Pancreas (tissue), 10 donors: Measurements from ENCODE around the gene PRDM4. TPM values are rescaled to one million over a fixed set of nuclear protein-coding genes. Genes with fewer than 3 reads are reported as not detected.
"Not testable (repeated sequence)": the region's sequence is repeated elsewhere in the genome, so short reads cannot be mapped to it uniquely, and the experiment has no call there.

ENCODE experiments used
- ATAC-seq, 4 donors: fragments of 200-7000 bp; cut with Tn5 transposase; one replicate each; pipeline versions ENCODE4 v1.8.0 to v1.9.1; 2020; ENCODE audit warnings: mild to moderate bottlenecking in 4 of 4, moderate library complexity in 4 of 4
- DNase-seq, 6 donors: peaks; one replicate each; pipeline ENCODE4 v3.0.0-alpha.2; 2020
- FAIRE-seq: peaks from 2 replicates; lab custom pipeline; 2012; peaks lifted over from hg19 to GRCh38; lab: Jason Lieb, UNC
- H3K27ac ChIP-seq, 4 donors: fragments of 200-600 bp; sonication (generic); 1 replicate in 3 of 4; 2 replicates in 1 of 4; pipeline versions ENCODE4 v1.5.0 to v1.8.0; 2020
- H3K27me3 ChIP-seq, 4 donors: fragments of 200-600 bp; one replicate each; pipeline ENCODE4 v1.8.0; 2021
- H3K36me3 ChIP-seq, 3 donors: fragments of 200-600 bp; sonication (generic) in 1 of 3; one replicate each; pipeline versions ENCODE4 v1.5.0 to v1.8.0; 2020 to 2021
- H3K4me1 ChIP-seq, 3 donors: fragments of 200-600 bp; one replicate each; pipeline ENCODE4 v1.8.0; 2021
- H3K4me3 ChIP-seq, 4 donors: fragments of 200-600 bp; sonication (generic) in 2 of 4; one replicate each; pipeline versions ENCODE4 v1.5.0 to v1.8.0; 2020 to 2021
- H3K9me3 ChIP-seq, 4 donors: fragments of 200-600 bp; one replicate each; pipeline ENCODE4 v1.8.0; 2021
- WGBS, 2 donors: extraction: QIAGEN DNeasy Blood & Tissue Kit; methylation state at CpG; one replicate each; pipeline ENCODE4 v1.1.7; 2013; 5-methylcytosine and 5-hydroxymethylcytosine counted together
- intact Hi-C, 3 donors: fragments of 100-400 bp; cut with DNase I; formaldehyde crosslinking; loops; one replicate each; pipeline versions ENCODE4 v1.11.1 to v1.14.2; 2022
- polyA plus RNA-seq, 2 donors: library from polyadenylated mRNA; stranded (reverse); fragments of 200-250 nt; gene quantifications; one replicate each; pipeline ENCODE4 v1.2.3, GENCODE V29; 2013
- total RNA-seq, 6 donors: library from RNA; stranded (reverse); fragmentation: NEBNext Ultra II Directional in 4 of 6; extraction: Animal tissue kit (Norgen Biotek cat#: 25700) in 4 of 6; gene quantifications; one replicate each; pipeline versions ENCODE4 v1.2.1 to v1.2.4, GENCODE V29; 2021 to 2023
- TF ChIP-seq, protein P1 (sequence below), 4 donors: fragments of 200-600 bp; sonication (generic) in 3 of 4; IDR thresholded peaks; one replicate each; pipeline versions ENCODE4 v1.5.0 to v1.8.0; 2021; ENCODE audit warnings: antibody characterized with exemption in 4 of 4
- donor health status: healthy with polysubstance abuse.
- donor health status: DM: no; HTN: no; CAD: no; lungs with moderate emphysema.
- donor health status: DM: no; HTN: no; CAD: no.
- donor health status: control.
- donor health status: control.
- donor health status: Bipolar disorder and iron deficiency.
- donor health status: DM: yes; HTN: yes; CAD: no.
- donor health status: DM: no; HTN: no; CAD: no.
- donor health status: DM: no; HTN: no; CAD: no.
- donor health status: DM: yes; HTN: yes; CAD: no.

Gene PRDM4
- total and polyA plus RNA-seq, 8 donors = 7.0 to 17.8 (median 11.2) TPM

DNA sequence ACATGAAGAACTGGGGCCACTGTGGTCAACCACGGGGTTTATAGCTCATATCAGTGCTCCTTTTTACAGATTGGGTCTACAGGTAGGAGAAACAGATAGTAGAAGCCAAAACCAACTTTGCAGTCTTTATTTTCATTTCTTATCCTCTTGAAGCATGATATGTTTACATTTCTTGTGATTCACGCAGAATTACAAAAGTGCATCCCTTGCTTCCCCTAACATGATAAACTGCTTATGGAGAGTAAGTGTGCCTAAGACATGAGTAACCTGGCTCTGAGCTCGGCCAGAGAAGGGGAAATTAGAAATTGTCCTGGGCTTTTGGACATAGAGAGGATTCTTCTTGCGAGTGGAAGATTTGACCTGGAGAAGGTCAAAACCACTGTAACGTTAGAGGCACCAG lies 56.9 kb downstream of the PRDM4 start:
- no peaks in the 10 kb centered on the region for H3K27me3 ChIP-seq
- intact Hi-C loops = no loop called here
- no peaks in the 10 kb centered on the region for H3K4me1 ChIP-seq
- TF ChIP-seq, protein P1, sequence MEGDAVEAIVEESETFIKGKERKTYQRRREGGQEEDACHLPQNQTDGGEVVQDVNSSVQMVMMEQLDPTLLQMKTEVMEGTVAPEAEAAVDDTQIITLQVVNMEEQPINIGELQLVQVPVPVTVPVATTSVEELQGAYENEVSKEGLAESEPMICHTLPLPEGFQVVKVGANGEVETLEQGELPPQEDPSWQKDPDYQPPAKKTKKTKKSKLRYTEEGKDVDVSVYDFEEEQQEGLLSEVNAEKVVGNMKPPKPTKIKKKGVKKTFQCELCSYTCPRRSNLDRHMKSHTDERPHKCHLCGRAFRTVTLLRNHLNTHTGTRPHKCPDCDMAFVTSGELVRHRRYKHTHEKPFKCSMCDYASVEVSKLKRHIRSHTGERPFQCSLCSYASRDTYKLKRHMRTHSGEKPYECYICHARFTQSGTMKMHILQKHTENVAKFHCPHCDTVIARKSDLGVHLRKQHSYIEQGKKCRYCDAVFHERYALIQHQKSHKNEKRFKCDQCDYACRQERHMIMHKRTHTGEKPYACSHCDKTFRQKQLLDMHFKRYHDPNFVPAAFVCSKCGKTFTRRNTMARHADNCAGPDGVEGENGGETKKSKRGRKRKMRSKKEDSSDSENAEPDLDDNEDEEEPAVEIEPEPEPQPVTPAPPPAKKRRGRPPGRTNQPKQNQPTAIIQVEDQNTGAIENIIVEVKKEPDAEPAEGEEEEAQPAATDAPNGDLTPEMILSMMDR (IDR thresholded peaks at IDR 0.05) = no peak
- no peak overlapping the region for H3K4me3 ChIP-seq
- ATAC-seq = no peak
- WGBS, 2 donors = 72 to 77% methylated on average over 5 of the region's 5 CpGs
- no peak for FAIRE-seq
- H3K27ac ChIP-seq = no peak overlapping the region
- peaks cover under 1 to 41% (median 23%) of the 10 kb centered on the region in 3 donors for H3K36me3 ChIP-seq
- no peak for DNase-seq
- no peaks in the 10 kb centered on the region for H3K9me3 ChIP-seq

DNA sequence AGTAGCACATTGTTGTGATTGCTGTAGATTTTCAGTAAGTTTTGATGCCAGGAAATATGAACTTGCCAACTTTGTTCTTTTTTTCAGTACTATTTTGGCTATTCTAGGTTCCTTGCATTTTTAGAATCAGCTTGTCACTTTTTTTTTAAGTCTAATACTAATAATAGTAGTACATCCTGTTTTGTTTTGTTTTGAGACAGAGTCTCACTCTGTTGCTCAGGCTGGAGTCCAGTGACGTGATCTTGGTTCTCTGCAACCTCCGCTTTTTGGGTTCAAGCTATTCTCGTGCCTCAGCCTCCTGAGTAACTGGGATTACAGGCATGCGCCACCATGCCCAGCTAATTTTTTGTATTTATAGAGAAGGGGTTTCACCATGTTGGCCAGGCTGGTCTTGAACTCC lies 58.8 kb downstream of the PRDM4 start:
- WGBS, 2 donors = 93 to 100% methylated on average over 4 of the region's 4 CpGs
- Histone ChIP-seq H3K36me3 (peaks cover 11 to 53% (median 33%) of the 10 kb centered on the region in 3 donors), H3K27ac (no peak overlapping the region)

DNA sequence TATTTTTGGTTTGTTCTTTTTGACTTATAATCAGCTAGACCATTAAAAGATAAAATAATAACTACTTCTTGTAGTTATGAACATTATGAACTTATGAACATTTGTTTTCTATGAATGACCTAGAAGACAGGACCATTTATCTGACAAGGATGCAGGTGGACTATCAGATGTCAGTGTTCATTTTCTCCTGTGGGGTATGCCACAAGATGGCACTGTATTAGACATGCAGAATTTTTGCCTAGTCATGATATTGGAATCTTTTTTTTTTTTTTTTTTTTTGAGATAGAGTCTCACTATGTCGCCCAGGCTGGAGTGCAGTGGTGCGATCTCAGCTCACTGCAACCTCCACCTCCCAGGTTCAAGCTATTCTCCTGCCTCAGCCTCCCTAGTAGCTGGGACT lies 65.2 kb downstream of the PRDM4 start:
- ATAC-seq, FAIRE-seq, H3K9me3 ChIP-seq, H3K4me3 ChIP-seq, H3K4me1 ChIP-seq, intact Hi-C loops, H3K27ac ChIP-seq, DNase-seq, H3K27me3 ChIP-seq: not testable (repeated sequence)
- peaks cover 21 to 82% (median 46%) of the 10 kb centered on the region in 3 donors for H3K36me3 ChIP-seq
- 76 to 96% methylated on average over 2 of the region's 2 CpGs for WGBS, 2 donors

More for the DNA sequence above, 58.8 kb downstream of the PRDM4 start:
- no peak for DNase-seq
- no peaks in the 10 kb centered on the region for H3K9me3 ChIP-seq
- no peak overlapping the region for H3K4me3 ChIP-seq
- FAIRE-seq = no peak
- H3K4me1 ChIP-seq = no peaks in the 10 kb centered on the region
- TF ChIP-seq, protein P1 (IDR thresholded peaks at IDR 0.05) = no peak
- ATAC-seq = no peak
- intact Hi-C loops = no loop called here
- H3K27me3 ChIP-seq = no peaks in the 10 kb centered on the region

DNA sequence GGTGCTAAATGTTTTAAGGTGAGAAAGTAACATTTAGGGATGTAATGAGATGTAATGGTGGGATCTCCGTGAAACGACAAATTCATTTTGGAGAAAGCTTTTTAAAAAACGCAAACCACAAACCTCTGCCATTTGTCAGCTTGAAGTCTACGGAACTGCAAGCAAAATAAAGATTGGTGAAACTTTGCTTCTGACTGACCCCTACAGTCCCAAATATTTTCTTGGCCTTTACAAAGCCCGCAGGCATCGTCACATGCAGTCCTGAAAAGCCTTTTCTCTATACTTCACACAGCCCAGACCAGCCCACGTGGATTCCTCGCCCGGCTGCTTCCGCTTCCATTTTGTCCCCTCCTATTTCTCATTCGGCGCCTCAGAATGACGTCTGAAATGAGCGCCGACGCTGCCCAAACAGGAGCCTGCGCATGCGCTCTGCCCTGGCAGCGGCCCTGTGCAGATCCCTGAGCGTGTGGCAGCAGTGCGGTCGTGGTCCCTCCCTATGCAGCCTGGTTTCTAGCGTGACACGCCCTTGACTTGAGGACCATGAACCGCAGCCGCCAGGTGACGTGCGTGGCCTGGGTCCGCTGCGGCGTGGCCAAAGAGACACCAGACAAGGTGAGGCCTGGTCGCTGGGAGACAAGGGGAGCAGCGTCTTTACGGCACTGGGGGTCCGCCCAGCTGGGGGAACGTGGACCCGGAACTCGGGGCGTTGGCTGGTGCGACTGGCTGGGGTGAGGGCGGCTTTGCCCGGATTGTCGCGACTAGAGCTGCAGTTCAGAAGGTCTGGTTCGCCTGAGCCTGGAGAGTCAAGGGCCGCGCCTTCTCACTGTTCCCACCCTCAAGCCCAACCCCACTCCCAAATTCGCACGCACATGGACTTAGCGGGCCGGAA lies 75.3 kb downstream of the PRDM4 start, which contains the start of gene PWP1:
TSS of gene PWP1 (plus strand) at position 440 of the 889 bp plus-strand sequence. CDS start at position 541, 101 bp downstream.
- Histone ChIP-seq H3K27ac (peak within 1 kb of the TSS; percentile 58 to 77 (median 70)), H3K36me3 (peaks cover 2 to 21% (median 3%) of the 10 kb centered on the region in 3 donors), H3K27me3 (no peaks in the 10 kb centered on the region), H3K9me3 (no peaks in the 10 kb centered on the region), H3K4me1 (peaks cover 0 to 8% (median 0%) of the 10 kb centered on the region in 3 donors), H3K4me3 (peak within 1 kb of the TSS; percentile 80 to 95 (median 91))
- TF ChIP-seq, protein P1 (IDR thresholded peaks at IDR 0.05) = no peak
- peak; percentile 95 to 99 (median 98) for ATAC-seq
- 0% methylated on average over 50 to 51 of the region's 51 CpGs for WGBS, 2 donors
- peak; percentile 92 to 99 (median 96) for DNase-seq
- intact Hi-C loops = loop anchor here in 2 of 3 donors (10.0 kb wide), 1 partner anchor 69 kb away; no protein-coding TSS in a partner anchor
- FAIRE-seq = no peak

DNA sequence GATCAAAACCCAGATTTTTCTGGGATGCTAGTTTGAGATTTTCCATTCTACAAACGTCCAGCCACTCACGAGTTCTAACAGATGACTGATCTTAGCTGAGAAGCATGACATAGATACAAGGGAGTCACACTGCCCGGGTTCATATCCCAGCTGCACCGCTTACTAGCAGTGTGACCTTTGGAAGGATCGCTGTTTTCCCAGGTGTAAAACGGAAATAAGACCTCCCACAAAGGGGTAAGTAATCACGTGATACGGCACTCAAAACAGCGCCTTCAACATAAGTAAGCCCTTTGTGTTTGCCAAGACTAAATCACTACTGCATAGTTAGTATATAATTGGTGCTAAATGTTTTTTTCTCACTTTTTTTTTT lies 76.0 kb downstream of the PRDM4 start:
- WGBS, 2 donors = 3 to 4% methylated on average over 9 of the region's 9 CpGs
- ATAC-seq (peak; percentile 27 to 57 (median 42)), DNase-seq (peak in 2 of 6 donors; percentile 8 to 21), FAIRE-seq (no peak)
- Histone ChIP-seq H3K36me3 (peaks cover 0 to 15% (median 2%) of the 10 kb centered on the region in 3 donors), H3K27ac (peak overlapping the region in 3 of 4 donors; percentile 64 to 77 (median 76)), H3K4me1 (peaks cover 0 to 8% (median 0%) of the 10 kb centered on the region in 3 donors), H3K4me3 (peak overlapping the region; percentile 80 to 95 (median 91)), H3K27me3 (no peaks in the 10 kb centered on the region), H3K9me3 (no peaks in the 10 kb centered on the region)
- TF ChIP-seq, protein P1 (IDR thresholded peaks at IDR 0.05) = no peak
- intact Hi-C loops = loop anchor here in 2 of 3 donors (10.0 kb wide), 1 partner anchor 70 kb away; no protein-coding TSS in a partner anchor
